GM12878 (cell line): ENCODE measurements around the gene KCNMB2. TPM values are rescaled to one million over a fixed set of nuclear protein-coding genes. Genes with fewer than 3 reads are reported as not detected.

Experiments
- ATAC-seq: fragments of 200-7000 bp; cut with Tn5 transposase; 3 replicates; pipeline ENCODE4 v1.9.1; 2020; ENCODE audit warnings: mild to moderate bottlenecking, moderate library complexity
- BruUV-seq: library from RNA; stranded (reverse); fragments of 400-500 nt; replicated peaks from 2 replicates; lab custom pipeline; 2021; lab: Mats Ljungman, UMichigan
- CTCF ChIA-PET: fragments of 300-600 bp; sonication (Branson Sonifier 250); formaldehyde crosslinking; extraction: SDS; loops from one replicate; lab custom pipeline; 2021; ENCODE audit warnings: inconsistent platforms; lab: Yijun Ruan, JAX
- POLR2A ChIA-PET: fragments of 350-600 bp; formaldehyde crosslinking; extraction: SDS; loops from one replicate; lab custom pipeline; 2021; ENCODE audit warnings: inconsistent platforms; lab: Charles Lee
- RAD21 ChIA-PET: fragments of 300-600 bp; sonication (Branson Sonifier 250); formaldehyde crosslinking; loops from one replicate; lab custom pipeline; 2023; ENCODE audit warnings: antibody characterized with exemption; ENCODE audit not compliant: unreplicated experiment; lab: Charles Lee
- SMC1A ChIA-PET: fragments of 300-600 bp; sonication (Branson Sonifier 250); formaldehyde crosslinking; loops from one replicate; lab custom pipeline; 2023; ENCODE audit not compliant: unreplicated experiment, uncharacterized antibody; lab: Charles Lee
- DNase-seq: peaks from one replicate; pipeline ENCODE4 v3.0.0-alpha.2; 2011; ENCODE audit warnings: low read depth, low spot score
- FAIRE-seq: peaks from 3 replicates; lab custom pipeline; 2011; peaks lifted over from hg19 to GRCh38; lab: Jason Lieb, UNC
- H2AFZ ChIP-seq: 2 replicates; pipeline ENCODE4 v1.6.0; 2011; ENCODE audit warnings: low read depth, low read length, control low read depth; ENCODE audit not compliant: control insufficient read depth
- H3K27ac ChIP-seq: 2 replicates; pipeline ENCODE4 v1.5.1; 2011; ENCODE audit warnings: control low read depth; ENCODE audit not compliant: control insufficient read depth, insufficient read depth
- H3K27me3 ChIP-seq, 2 experiments: replicated peaks in 1 of 2; 2 replicates each; pipeline versions ENCODE4 v1.6.0 to v1.6.1; 2011; ENCODE audit warnings: low read length in 1 of 2; ENCODE audit not compliant: control insufficient read depth in 2 of 2, insufficient read depth in 2 of 2
- H3K36me3 ChIP-seq, 2 experiments: 2 replicates each; pipeline ENCODE4 v1.5.1; 2011; ENCODE audit warnings: low read length in 1 of 2; ENCODE audit not compliant: control insufficient read depth in 2 of 2, insufficient read depth in 2 of 2
- H3K4me1 ChIP-seq: 2 replicates; pipeline ENCODE4 v1.6.1; 2011; ENCODE audit warnings: mild to moderate bottlenecking, low read length, moderate library complexity, mixed read lengths; ENCODE audit not compliant: control insufficient read depth, insufficient read depth
- H3K4me2 ChIP-seq: 2 replicates; pipeline ENCODE4 v1.6.0; 2011; ENCODE audit warnings: control low read depth; ENCODE audit not compliant: control insufficient read depth, insufficient read depth
- H3K4me3 ChIP-seq: fragments of 200-600 bp; sonication (generic); 2 replicates; pipeline ENCODE4 v1.5.1; 2016
- H3K79me2 ChIP-seq: 2 replicates; pipeline ENCODE4 v1.6.0; 2011; ENCODE audit warnings: low read length; ENCODE audit not compliant: control insufficient read depth, insufficient read depth
- H3K9ac ChIP-seq: 2 replicates; pipeline ENCODE4 v1.8.0; 2011; ENCODE audit warnings: low read length, control low read depth, mixed read lengths; ENCODE audit not compliant: control insufficient read depth, insufficient read depth
- H3K9me3 ChIP-seq: replicated peaks from 3 replicates; pipeline ENCODE4 v1.5.1; 2011; ENCODE audit warnings: mild to moderate bottlenecking, low read length; ENCODE audit not compliant: control insufficient read depth, insufficient read depth
- H4K20me1 ChIP-seq: 2 replicates; pipeline ENCODE4 v1.6.0; 2011; ENCODE audit not compliant: control insufficient read depth, insufficient read depth
- ATF3 ChIP-seq: IDR thresholded peaks from 2 replicates; pipeline ENCODE4 v1.6.1; 2011; ENCODE audit warnings: low read depth, mild to moderate bottlenecking, low read length, moderate library complexity, borderline replicate concordance; ENCODE audit errors: extremely low read depth
- REST ChIP-seq: IDR thresholded peaks from 2 replicates; pipeline ENCODE4 v1.6.1; 2012; ENCODE audit warnings: mild to moderate bottlenecking, low read depth, low read length
- WGBS: methylation state at CpG from one replicate; pipeline ENCODE4 v1.1.6; 2016; ENCODE audit warnings: low lambda C conversion rate; ENCODE audit not compliant: insufficient replicate concordance, insufficient coverage; ENCODE audit errors: missing lambda C conversion rate; 5-methylcytosine and 5-hydroxymethylcytosine counted together
- in situ Hi-C: fragments of 300-500 bp; cut with MboI; formaldehyde crosslinking; loops from 9 replicates; pipeline ENCODE4 v1.14.3; 2018; ENCODE audit warnings: mixed read lengths
- intact Hi-C: fragments of 100-400 bp; cut with micrococcal nuclease; formaldehyde crosslinking; loops from one replicate; pipeline ENCODE4 v1.14.2; 2022; ENCODE audit not compliant: unreplicated experiment
- polyA plus RNA-seq, 11 experiments: library from polyadenylated mRNA; depleted of rRNA in 4 of 11; unstranded in 6 of 11; stranded (reverse) in 5 of 11; fragments of >200 nt; fragmentation: Nextera tagmentation in 4 of 11; fragmentation: Illumina TruSeq in 1 of 11; extraction: Ambion mirVana in 4 of 11; extraction: Trizol in 1 of 11; gene quantifications; 1 replicate in 1 of 11; 2 replicates in 10 of 11; pipeline versions ENCODE4 v1.2.1 to v1.2.3, GENCODE V29; 2011 to 2016; ENCODE audit warnings: inconsistent platforms in 2 of 11, missing spikeins in 2 of 11, low read depth in 1 of 11
- total RNA-seq, 4 experiments: library from RNA; depleted of rRNA in 3 of 4; stranded (reverse); fragments of >200 nt in 3 of 4; fragmentation: Illumina TruSeq in 1 of 4; extraction: Trizol in 1 of 4; gene quantifications; 2 replicates each; pipeline versions ENCODE4 v1.2.1 to v1.2.3, GENCODE V29; 2013 to 2021

KCNMB2 gene
- total and polyA plus RNA-seq, 10 of the 15 experiments (the other 5 are each of a cell fraction or from before 2014, with no cell fraction given): 0.22 to 18.8 (median 11.0) TPM

DNA sequence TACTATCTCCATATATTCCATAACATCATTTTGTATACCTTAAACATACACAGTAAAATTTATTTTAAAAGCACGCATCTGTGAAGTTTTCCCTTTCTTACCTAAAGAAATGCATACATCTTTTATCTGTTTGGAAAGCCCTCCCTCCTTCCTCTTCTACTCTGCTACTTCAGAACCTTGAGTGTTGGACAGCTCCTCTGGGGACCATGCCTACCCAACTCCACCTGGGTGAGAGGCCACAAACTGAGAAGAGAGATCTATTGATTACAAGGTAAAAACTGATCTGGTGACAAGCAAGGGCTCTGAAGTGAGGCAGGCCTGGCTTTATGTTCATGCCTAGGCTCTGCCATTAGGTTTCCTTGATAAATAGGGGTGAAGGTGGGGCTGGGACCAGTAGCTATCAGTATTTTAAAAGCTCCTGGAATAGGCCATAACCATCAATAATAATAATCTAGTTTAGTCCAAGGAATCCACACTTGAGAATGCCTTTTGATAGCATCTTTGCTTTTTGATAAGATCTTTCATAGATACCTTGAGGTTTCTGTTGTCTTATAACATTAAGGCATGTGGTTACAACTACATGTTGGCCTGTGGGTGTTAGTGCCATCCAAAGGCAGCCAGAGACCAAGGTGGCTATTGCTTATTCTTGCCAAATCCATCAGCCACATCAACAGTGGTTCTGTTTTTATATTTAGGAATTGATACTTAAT, 148.8 kb downstream of the KCNMB2 start:
- in situ Hi-C loops (no loop called here), intact Hi-C loops (no loop called here)
- Histone ChIP-seq H3K79me2 (no peaks in the 10 kb centered on the region), H3K27me3 (no peaks in the 10 kb centered on the region), H3K4me1 (no peaks in the 10 kb centered on the region), H3K4me2 (no peak overlapping the region), H2AFZ (no peak overlapping the region), H3K9ac (no peak overlapping the region), H3K4me3 (no peak overlapping the region), H3K27ac (no peak overlapping the region), H3K36me3 (no peaks in the 10 kb centered on the region; a peak in 1 of 4 replicates), H4K20me1 (no peaks in the 10 kb centered on the region), H3K9me3 (peaks cover 4% of the 10 kb centered on the region)
- DNase-seq (no peak), FAIRE-seq (no peak), ATAC-seq (peak; percentile 68)
- WGBS: 86% methylated on average over 1 of the region's 1 CpG
- ChIA-PET RAD21 (no interaction called here), POLR2A (no interaction called here), CTCF (no interaction called here), SMC1A (interaction anchor here (0.6 to 1.2 kb wide), 3 partner anchors 34 to 250 kb away, joined by 3 to 4 read pairs (median 3); no protein-coding TSS in a partner anchor)
- TF ChIP-seq REST (peak; percentile 95), ATF3 (no peak)
- BruUV-seq: no TSS peak
